DND-41 (cell line): ENCODE measurements around the gene PLA1A.

Experiments used
- EZH2 ChIP-seq: IDR thresholded peaks from 3 replicates; pipeline ENCODE4 v1.6.1; 2012; ENCODE audit warnings: borderline replicate concordance, low read depth, mild to moderate bottlenecking, moderate library complexity, low read length, inconsistent platforms; ENCODE audit not compliant: severe bottlenecking
- TF ChIP-seq, protein P1 (sequence below): IDR thresholded peaks from 2 replicates; pipeline ENCODE4 v1.5.1; 2012; ENCODE audit warnings: borderline replicate concordance, low read length, moderate library complexity, mild to moderate bottlenecking; ENCODE audit not compliant: poor library complexity, severe bottlenecking; ENCODE audit errors: extremely low read depth

DNA sequence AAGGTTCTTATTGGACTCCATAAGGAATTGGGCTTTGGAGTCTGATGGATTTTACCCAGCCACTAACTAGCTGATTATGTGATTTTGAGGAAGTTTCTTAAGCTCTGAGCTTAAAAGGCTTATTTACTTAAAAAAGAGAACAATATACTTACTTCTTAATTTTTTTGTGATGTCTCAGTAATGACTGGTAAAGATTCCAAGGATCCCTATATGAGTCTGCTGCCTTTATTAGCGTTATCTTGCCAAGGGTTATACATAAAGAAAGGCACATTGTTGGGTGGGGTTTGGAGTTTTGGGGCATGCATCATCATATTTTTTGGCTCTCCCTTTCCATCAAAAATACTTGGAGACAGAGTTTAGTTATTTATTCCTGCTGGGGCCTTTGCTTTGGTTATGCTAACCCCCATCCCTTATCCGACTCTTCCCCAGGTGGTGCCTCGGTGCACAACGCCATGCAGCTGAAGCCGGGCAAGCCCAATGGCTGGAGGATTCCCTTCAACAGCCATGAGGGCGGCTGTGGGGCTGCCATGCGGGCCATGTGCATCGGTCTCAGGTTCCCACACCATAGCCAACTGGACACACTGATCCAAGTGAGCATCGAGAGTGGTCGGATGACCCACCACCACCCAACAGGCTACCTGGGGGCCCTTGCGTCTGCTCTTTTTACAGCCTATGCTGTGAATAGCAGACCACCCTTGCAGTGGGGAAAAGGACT is 11.7 kb upstream of the PLA1A start:
- TF ChIP-seq, protein P1, sequence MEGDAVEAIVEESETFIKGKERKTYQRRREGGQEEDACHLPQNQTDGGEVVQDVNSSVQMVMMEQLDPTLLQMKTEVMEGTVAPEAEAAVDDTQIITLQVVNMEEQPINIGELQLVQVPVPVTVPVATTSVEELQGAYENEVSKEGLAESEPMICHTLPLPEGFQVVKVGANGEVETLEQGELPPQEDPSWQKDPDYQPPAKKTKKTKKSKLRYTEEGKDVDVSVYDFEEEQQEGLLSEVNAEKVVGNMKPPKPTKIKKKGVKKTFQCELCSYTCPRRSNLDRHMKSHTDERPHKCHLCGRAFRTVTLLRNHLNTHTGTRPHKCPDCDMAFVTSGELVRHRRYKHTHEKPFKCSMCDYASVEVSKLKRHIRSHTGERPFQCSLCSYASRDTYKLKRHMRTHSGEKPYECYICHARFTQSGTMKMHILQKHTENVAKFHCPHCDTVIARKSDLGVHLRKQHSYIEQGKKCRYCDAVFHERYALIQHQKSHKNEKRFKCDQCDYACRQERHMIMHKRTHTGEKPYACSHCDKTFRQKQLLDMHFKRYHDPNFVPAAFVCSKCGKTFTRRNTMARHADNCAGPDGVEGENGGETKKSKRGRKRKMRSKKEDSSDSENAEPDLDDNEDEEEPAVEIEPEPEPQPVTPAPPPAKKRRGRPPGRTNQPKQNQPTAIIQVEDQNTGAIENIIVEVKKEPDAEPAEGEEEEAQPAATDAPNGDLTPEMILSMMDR = no peak
- no peak for TF ChIP-seq EZH2
